Measurements from ENCODE around the gene CGAS.
"Not testable (repeated sequence)": the region's sequence is repeated elsewhere in the genome, so short reads cannot be mapped to it uniquely, and the experiment has no call there.

CGAS gene

GRCh38 chr6:73394577-73395354, 57.3 kb downstream of the CGAS start, which contains the start of gene DDX43:
TSS of gene DDX43 (plus strand) at chr6:73394828. CDS start at chr6:73394906, 78 bp downstream.
- Histone ChIP-seq H3K4me3 (ENCODE audit: low read depth in 1 of 2, low read length in 1 of 2) (peak within 1 kb of the TSS in 1 of 2 experiments; percentile 29), H3K4me1 (ENCODE audit: control insufficient read depth in 1 of 2, insufficient read depth in 1 of 2, low read depth in 1 of 2, low read length in 1 of 2) (no peaks in the 10 kb centered on the region), H3K9me3 (no peaks in the 10 kb centered on the region), H3K36me3 (no peaks in the 10 kb centered on the region), H3K27ac (peak within 1 kb of the TSS; percentile 33), H3K27me3 (no peaks in the 10 kb centered on the region)
- TF ChIP-seq CTCF (IDR thresholded peaks at IDR 0.05): no peak

GRCh38 chr6:73393278-73393677, 58.8 kb downstream of the CGAS start:
- TF ChIP-seq CTCF (IDR thresholded peaks at IDR 0.05): no peak
- Histone ChIP-seq H3K4me3 (ENCODE audit: low read depth in 1 of 2, low read length in 1 of 2) (no peak overlapping the region), H3K27ac (no peak overlapping the region), H3K27me3 (no peaks in the 10 kb centered on the region), H3K36me3 (no peaks in the 10 kb centered on the region), H3K9me3 (no peaks in the 10 kb centered on the region), H3K4me1 (ENCODE audit: control insufficient read depth in 1 of 2, insufficient read depth in 1 of 2, low read depth in 1 of 2, low read length in 1 of 2) (peaks cover 10 to 11% of the 10 kb centered on the region in 2 experiments)

- peaks cover 11% of the 10 kb centered on the region in 2 experiments for H3K4me1 ChIP-seq (ENCODE audit: control insufficient read depth in 1 of 2, insufficient read depth in 1 of 2, low read depth in 1 of 2, low read length in 1 of 2)
- H3K36me3 ChIP-seq; H3K9me3 ChIP-seq; H3K27me3 ChIP-seq; H3K4me3 ChIP-seq (ENCODE audit: low read depth in 1 of 2, low read length in 1 of 2); H3K27ac ChIP-seq: not testable (repeated sequence)
Measured at GRCh38 chr6:73392188-73392587, 59.9 kb downstream of the CGAS start.

GRCh38 chr6:73391675-73392074, 60.4 kb downstream of the CGAS start:
- Histone ChIP-seq H3K9me3 (no peaks in the 10 kb centered on the region), H3K27ac (no peak overlapping the region), H3K36me3 (no peaks in the 10 kb centered on the region), H3K4me1 (ENCODE audit: control insufficient read depth in 1 of 2, insufficient read depth in 1 of 2, low read depth in 1 of 2, low read length in 1 of 2) (peaks cover 11% of the 10 kb centered on the region in 2 experiments), H3K27me3 (no peaks in the 10 kb centered on the region), H3K4me3 (ENCODE audit: low read depth in 1 of 2, low read length in 1 of 2) (no peak overlapping the region)
- no peak for TF ChIP-seq CTCF (IDR thresholded peaks at IDR 0.05)

- TF ChIP-seq CTCF (IDR thresholded peaks at IDR 0.05): no peak
- H3K27ac ChIP-seq: no peak overlapping the region
- H3K27me3 ChIP-seq: no peaks in the 10 kb centered on the region
- no peaks in the 10 kb centered on the region for H3K9me3 ChIP-seq
- no peak overlapping the region for H3K4me3 ChIP-seq (ENCODE audit: low read depth in 1 of 2, low read length in 1 of 2)
- no peaks in the 10 kb centered on the region for H3K36me3 ChIP-seq
- H3K4me1 ChIP-seq (ENCODE audit: control insufficient read depth in 1 of 2, insufficient read depth in 1 of 2, low read depth in 1 of 2, low read length in 1 of 2): peaks cover 11% of the 10 kb centered on the region in 2 experiments
Measured at GRCh38 chr6:73389854-73390253, 62.2 kb downstream of the CGAS start.

- Histone ChIP-seq H3K36me3 (no peaks in the 10 kb centered on the region), H3K4me3 (ENCODE audit: low read depth in 1 of 2, low read length in 1 of 2) (peak overlapping the region; percentile 67 to 71), H3K4me1 (ENCODE audit: control insufficient read depth in 1 of 2, insufficient read depth in 1 of 2, low read depth in 1 of 2, low read length in 1 of 2) (peaks cover 11% of the 10 kb centered on the region in 2 experiments), H3K9me3 (no peaks in the 10 kb centered on the region), H3K27ac (peak overlapping the region; percentile 74), H3K27me3 (no peaks in the 10 kb centered on the region)
- TF ChIP-seq CTCF (IDR thresholded peaks at IDR 0.05): no peak
Measured at GRCh38 chr6:73388800-73389512, 63.1 kb downstream of the CGAS start.

All from neutrophil (primary cell).